PC-9 (cell line): ENCODE data around the gene LCP1. TPM values are rescaled to one million over a fixed set of nuclear protein-coding genes. Genes with fewer than 3 reads are reported as not detected.

Experiments
- BruUV-seq: library from RNA; stranded (reverse); fragments of 400-500 nt; replicated peaks from 2 replicates; lab custom pipeline; 2021; lab: Mats Ljungman, UMichigan
- CTCF ChIA-PET: fragments of 300-600 bp; sonication (Branson Sonifier 250); formaldehyde crosslinking; loops from one replicate; lab custom pipeline; 2022; ENCODE audit warnings: antibody characterized with exemption; lab: Charles Lee
- POLR2A ChIA-PET: fragments of 300-600 bp; sonication (Branson Sonifier 250); formaldehyde crosslinking; loops from one replicate; lab custom pipeline; 2022; ENCODE audit warnings: antibody characterized with exemption; ENCODE audit not compliant: unreplicated experiment; lab: Charles Lee
- DNase-seq, 2 experiments: peaks; one replicate each; pipeline versions ENCODE4 v3.0.0 to v3.0.0-alpha.2; 2015 to 2022; ENCODE audit warnings: mixed read lengths in 1 of 2
- H2AFZ ChIP-seq: fragments of 200-600 bp; sonication (generic); 2 replicates; pipeline ENCODE4 v1.8.1; 2017; ENCODE audit warnings: antibody characterized with exemption
- H3F3A ChIP-seq: fragments of 200-600 bp; sonication (generic); 2 replicates; pipeline ENCODE4 v1.8.1; 2017; ENCODE audit warnings: antibody characterized with exemption, mild to moderate bottlenecking, low read depth; ENCODE audit not compliant: insufficient read depth
- H3K27ac ChIP-seq: fragments of 200-600 bp; sonication (generic); 2 replicates; pipeline ENCODE4 v1.6.1; 2016; ENCODE audit warnings: mixed run types
- H3K27me3 ChIP-seq: fragments of 200-600 bp; sonication (generic); 2 replicates; pipeline ENCODE4 v1.6.1; 2016; ENCODE audit warnings: low read depth, mixed run types; ENCODE audit not compliant: insufficient read depth
- H3K36me3 ChIP-seq: fragments of 200-600 bp; sonication (generic); 2 replicates; pipeline ENCODE4 v1.6.1; 2016; ENCODE audit warnings: low read depth, mixed run types
- H3K4me1 ChIP-seq: fragments of 200-600 bp; sonication (generic); replicated peaks from 2 replicates; pipeline ENCODE4 v1.6.1; 2016; ENCODE audit warnings: mixed run types; ENCODE audit not compliant: insufficient read depth
- H3K4me2 ChIP-seq: fragments of 200-600 bp; sonication (generic); 2 replicates; pipeline ENCODE4 v1.6.1; 2017; ENCODE audit warnings: mixed run types
- H3K4me3 ChIP-seq: fragments of 200-600 bp; sonication (generic); 2 replicates; pipeline ENCODE4 v1.6.1; 2016; ENCODE audit warnings: mixed run types
- H3K79me2 ChIP-seq: fragments of 200-600 bp; sonication (generic); 2 replicates; pipeline ENCODE4 v1.6.1; 2017; ENCODE audit warnings: low read depth, mixed run types
- H3K9me2 ChIP-seq: fragments of 200-600 bp; sonication (generic); 2 replicates; pipeline ENCODE4 v1.8.1; 2017; ENCODE audit warnings: mild to moderate bottlenecking; ENCODE audit not compliant: insufficient read depth
- H3K9me3 ChIP-seq: fragments of 200-600 bp; sonication (generic); 2 replicates; pipeline ENCODE4 v1.8.1; 2016; ENCODE audit warnings: low read depth; ENCODE audit not compliant: insufficient read depth
- H4K20me1 ChIP-seq: fragments of 200-600 bp; sonication (generic); 2 replicates; pipeline ENCODE4 v1.8.1; 2017; ENCODE audit not compliant: insufficient read depth
- CTCF ChIP-seq: fragments of 200-600 bp; sonication (generic); conservative IDR thresholded peaks from 2 replicates; pipeline ENCODE4 v1.6.1; 2017; ENCODE audit warnings: mixed run types, antibody characterized with exemption, mild to moderate bottlenecking, moderate library complexity
- EZH2 ChIP-seq: fragments of 200-600 bp; sonication (generic); IDR thresholded peaks from 2 replicates; pipeline ENCODE4 v1.8.0; 2017; ENCODE audit warnings: antibody characterized with exemption, low read depth
- intact Hi-C: fragments of 100-400 bp; cut with micrococcal nuclease; formaldehyde crosslinking; loops from one replicate; pipeline ENCODE4 v1.10.0; 2022; ENCODE audit not compliant: unreplicated experiment
- total RNA-seq: library from RNA; stranded (reverse); gene quantifications from 2 replicates; pipeline ENCODE4 v1.2.3, GENCODE V29; 2021

The LCP1 gene
- total RNA-seq, 1 experiment from 2014 or later: 197 TPM

- H4K20me1 ChIP-seq: peaks cover 48% of the 10 kb centered on the region
- H2AFZ ChIP-seq: no peak overlapping the region
- ChIA-PET CTCF (no interaction called here), POLR2A (interaction anchor here (0.6 kb wide), 2 partner anchors 34 to 1008 kb away, joined by 3 to 10 read pairs; no protein-coding TSS in a partner anchor)
- no peak for TF ChIP-seq CTCF
- no peak overlapping the region for H3K27ac ChIP-seq
- peaks cover 99% of the 10 kb centered on the region for H3K79me2 ChIP-seq
- H3K4me1 ChIP-seq: peaks cover 22% of the 10 kb centered on the region
- intact Hi-C loops: no loop called here
- no peaks in the 10 kb centered on the region for H3F3A ChIP-seq
- H3K27me3 ChIP-seq: no peaks in the 10 kb centered on the region
- H3K4me3 ChIP-seq: no peak overlapping the region
- peaks cover 13% of the 10 kb centered on the region; the same call in 1 of the 2 replicates for H3K36me3 ChIP-seq
- no peaks in the 10 kb centered on the region for H3K9me3 ChIP-seq
- H3K4me2 ChIP-seq: no peak overlapping the region
- DNase-seq: no peak
- no peaks in the 10 kb centered on the region; the same call in 1 of the 2 replicates for H3K9me2 ChIP-seq
- BruUV-seq: no TSS peak
Measured at GRCh38 chr13:46176756-46177155, 5.2 kb downstream of the LCP1 start.

GRCh38 chr13:46173656-46174055, 8.3 kb downstream of the LCP1 start:
- Histone ChIP-seq H3F3A (no peaks in the 10 kb centered on the region; the same call in 1 of the 2 replicates), H2AFZ (no peak overlapping the region), H3K4me1 (no peaks in the 10 kb centered on the region), H3K27ac (no peak overlapping the region), H3K79me2 (peaks cover 100% of the 10 kb centered on the region), H3K4me2 (no peak overlapping the region), H3K27me3 (no peaks in the 10 kb centered on the region), H3K9me3 (no peaks in the 10 kb centered on the region), H4K20me1 (peaks cover 75% of the 10 kb centered on the region), H3K36me3 (peaks cover 18% of the 10 kb centered on the region), H3K9me2 (no peaks in the 10 kb centered on the region), H3K4me3 (no peak overlapping the region)
- TF ChIP-seq CTCF (no peak), EZH2 (no peak)
- intact Hi-C loops: no loop called here
- CTCF ChIA-PET: no interaction called here
- no peak for DNase-seq
- BruUV-seq: no TSS peak
- POLR2A ChIA-PET: interaction anchor here (0.7 kb wide), 1 partner anchor 9 kb away, joined by 7 read pairs; the partner anchor contains the start of gene LCP1

GRCh38 chr13:46172531-46172991, 9.4 kb downstream of the LCP1 start:
- no peaks in the 10 kb centered on the region; the same call in 1 of the 2 replicates for H3F3A ChIP-seq
- no peak for TF ChIP-seq EZH2
- TF ChIP-seq CTCF: no peak
- no peak overlapping the region for H3K4me3 ChIP-seq
- H3K79me2 ChIP-seq: peaks cover 100% of the 10 kb centered on the region
- BruUV-seq: no TSS peak
- peaks cover 13% of the 10 kb centered on the region for H3K36me3 ChIP-seq
- H3K4me1 ChIP-seq: no peaks in the 10 kb centered on the region
- H3K4me2 ChIP-seq: no peak overlapping the region
- POLR2A ChIA-PET: no interaction called here
- H3K9me3 ChIP-seq: no peaks in the 10 kb centered on the region
- CTCF ChIA-PET: interaction anchor here (0.6 kb wide), 1 partner anchor 32 kb away, joined by 4 read pairs; no protein-coding TSS in a partner anchor
- no peaks in the 10 kb centered on the region for H3K9me2 ChIP-seq
- peaks cover 78% of the 10 kb centered on the region for H4K20me1 ChIP-seq
- H2AFZ ChIP-seq: no peak overlapping the region
- DNase-seq: no peak
- no peaks in the 10 kb centered on the region for H3K27me3 ChIP-seq
- intact Hi-C loops: no loop called here
- no peak overlapping the region for H3K27ac ChIP-seq
